ENCODE measurements around the gene FAR2.

The FAR2 gene

GRCh38 chr12:29334937-29335336 is 185.9 kb downstream of the FAR2 start (continued):
- no peak for TF ChIP-seq ZSCAN30 (tag by site-specific recombination; IDR thresholded peaks at IDR 0.05)
- TF ChIP-seq HOXA7 (CRISPR knock-in tag; IDR thresholded peaks at IDR 0.05; ENCODE audit: borderline replicate concordance), result no peak

GRCh38 chr12:29337325-29337724 is 188.2 kb downstream of the FAR2 start:
- Histone ChIP-seq H3K36me3 (ENCODE audit: control insufficient read depth in 2 of 2, insufficient read depth in 1 of 2, low read length in 2 of 2) (peaks cover 18 to 31% of the 10 kb centered on the region in 2 experiments), H3K9me3 (ENCODE audit: control insufficient read depth, insufficient read depth, low read depth, low read length) (no peaks in the 10 kb centered on the region), H3K4me1 (ENCODE audit: control insufficient read depth, insufficient read depth, low read length) (no peaks in the 10 kb centered on the region), H3K4me3 (ENCODE audit: low read depth, low read length) (no peak overlapping the region), H3K27ac (ENCODE audit: extremely low read depth, low read depth, low read length) (no peak overlapping the region)
- TF ChIP-seq ZNF654 (tag by site-specific recombination; IDR thresholded peaks at IDR 0.05; ENCODE audit: low read depth) (no peak), MYNN (tag by site-specific recombination; IDR thresholded peaks at IDR 0.05; ENCODE audit: borderline replicate concordance) (no peak), ZNF133 (tag by site-specific recombination; IDR thresholded peaks at IDR 0.05) (no peak), ZNF324 (tag by site-specific recombination; IDR thresholded peaks at IDR 0.05) (no peak), ZNF10 (tag by site-specific recombination; IDR thresholded peaks at IDR 0.05) (no peak), ZNF571 (tag by site-specific recombination; IDR thresholded peaks at IDR 0.05) (no peak), INSM2 (tag by site-specific recombination; IDR thresholded peaks at IDR 0.05) (no peak), PRDM4 (tag by site-specific recombination; IDR thresholded peaks at IDR 0.05) (no peak), ZBTB17 (tag by site-specific recombination; IDR thresholded peaks at IDR 0.05) (no peak), OSR2 (tag by site-specific recombination; IDR thresholded peaks at IDR 0.05) (no peak), BCL11A (tag by site-specific recombination; IDR thresholded peaks at IDR 0.05; ENCODE audit: low read depth) (no peak)
- TF ChIP-seq, protein P1, sequence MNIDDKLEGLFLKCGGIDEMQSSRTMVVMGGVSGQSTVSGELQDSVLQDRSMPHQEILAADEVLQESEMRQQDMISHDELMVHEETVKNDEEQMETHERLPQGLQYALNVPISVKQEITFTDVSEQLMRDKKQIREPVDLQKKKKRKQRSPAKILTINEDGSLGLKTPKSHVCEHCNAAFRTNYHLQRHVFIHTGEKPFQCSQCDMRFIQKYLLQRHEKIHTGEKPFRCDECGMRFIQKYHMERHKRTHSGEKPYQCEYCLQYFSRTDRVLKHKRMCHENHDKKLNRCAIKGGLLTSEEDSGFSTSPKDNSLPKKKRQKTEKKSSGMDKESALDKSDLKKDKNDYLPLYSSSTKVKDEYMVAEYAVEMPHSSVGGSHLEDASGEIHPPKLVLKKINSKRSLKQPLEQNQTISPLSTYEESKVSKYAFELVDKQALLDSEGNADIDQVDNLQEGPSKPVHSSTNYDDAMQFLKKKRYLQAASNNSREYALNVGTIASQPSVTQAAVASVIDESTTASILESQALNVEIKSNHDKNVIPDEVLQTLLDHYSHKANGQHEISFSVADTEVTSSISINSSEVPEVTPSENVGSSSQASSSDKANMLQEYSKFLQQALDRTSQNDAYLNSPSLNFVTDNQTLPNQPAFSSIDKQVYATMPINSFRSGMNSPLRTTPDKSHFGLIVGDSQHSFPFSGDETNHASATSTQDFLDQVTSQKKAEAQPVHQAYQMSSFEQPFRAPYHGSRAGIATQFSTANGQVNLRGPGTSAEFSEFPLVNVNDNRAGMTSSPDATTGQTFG (tag by site-specific recombination; IDR thresholded peaks at IDR 0.05; ENCODE audit: borderline replicate concordance), result no peak
- POLR2A ChIA-PET, result no interaction called here
- CTCF ChIA-PET, result interaction anchor here (0.7 to 1.1 kb wide), 2 partner anchors 1358 to 1652 kb away, joined by 3 to 4 read pairs; no protein-coding TSS in a partner anchor

- Histone ChIP-seq H3K36me3 (ENCODE audit: control insufficient read depth in 2 of 2, insufficient read depth in 1 of 2, low read length in 2 of 2) (peaks cover 56 to 58% of the 10 kb centered on the region in 2 experiments), H3K9me3 (ENCODE audit: control insufficient read depth, insufficient read depth, low read depth, low read length) (no peaks in the 10 kb centered on the region), H3K4me3 (ENCODE audit: low read depth, low read length) (no peak overlapping the region), H3K27ac (ENCODE audit: extremely low read depth, low read depth, low read length) (no peak overlapping the region), H3K4me1 (ENCODE audit: control insufficient read depth, insufficient read depth, low read length) (no peaks in the 10 kb centered on the region)
- peak; percentile 72 for TF ChIP-seq ZNF133 (tag by site-specific recombination; IDR thresholded peaks at IDR 0.05)
- TF ChIP-seq, protein P2, sequence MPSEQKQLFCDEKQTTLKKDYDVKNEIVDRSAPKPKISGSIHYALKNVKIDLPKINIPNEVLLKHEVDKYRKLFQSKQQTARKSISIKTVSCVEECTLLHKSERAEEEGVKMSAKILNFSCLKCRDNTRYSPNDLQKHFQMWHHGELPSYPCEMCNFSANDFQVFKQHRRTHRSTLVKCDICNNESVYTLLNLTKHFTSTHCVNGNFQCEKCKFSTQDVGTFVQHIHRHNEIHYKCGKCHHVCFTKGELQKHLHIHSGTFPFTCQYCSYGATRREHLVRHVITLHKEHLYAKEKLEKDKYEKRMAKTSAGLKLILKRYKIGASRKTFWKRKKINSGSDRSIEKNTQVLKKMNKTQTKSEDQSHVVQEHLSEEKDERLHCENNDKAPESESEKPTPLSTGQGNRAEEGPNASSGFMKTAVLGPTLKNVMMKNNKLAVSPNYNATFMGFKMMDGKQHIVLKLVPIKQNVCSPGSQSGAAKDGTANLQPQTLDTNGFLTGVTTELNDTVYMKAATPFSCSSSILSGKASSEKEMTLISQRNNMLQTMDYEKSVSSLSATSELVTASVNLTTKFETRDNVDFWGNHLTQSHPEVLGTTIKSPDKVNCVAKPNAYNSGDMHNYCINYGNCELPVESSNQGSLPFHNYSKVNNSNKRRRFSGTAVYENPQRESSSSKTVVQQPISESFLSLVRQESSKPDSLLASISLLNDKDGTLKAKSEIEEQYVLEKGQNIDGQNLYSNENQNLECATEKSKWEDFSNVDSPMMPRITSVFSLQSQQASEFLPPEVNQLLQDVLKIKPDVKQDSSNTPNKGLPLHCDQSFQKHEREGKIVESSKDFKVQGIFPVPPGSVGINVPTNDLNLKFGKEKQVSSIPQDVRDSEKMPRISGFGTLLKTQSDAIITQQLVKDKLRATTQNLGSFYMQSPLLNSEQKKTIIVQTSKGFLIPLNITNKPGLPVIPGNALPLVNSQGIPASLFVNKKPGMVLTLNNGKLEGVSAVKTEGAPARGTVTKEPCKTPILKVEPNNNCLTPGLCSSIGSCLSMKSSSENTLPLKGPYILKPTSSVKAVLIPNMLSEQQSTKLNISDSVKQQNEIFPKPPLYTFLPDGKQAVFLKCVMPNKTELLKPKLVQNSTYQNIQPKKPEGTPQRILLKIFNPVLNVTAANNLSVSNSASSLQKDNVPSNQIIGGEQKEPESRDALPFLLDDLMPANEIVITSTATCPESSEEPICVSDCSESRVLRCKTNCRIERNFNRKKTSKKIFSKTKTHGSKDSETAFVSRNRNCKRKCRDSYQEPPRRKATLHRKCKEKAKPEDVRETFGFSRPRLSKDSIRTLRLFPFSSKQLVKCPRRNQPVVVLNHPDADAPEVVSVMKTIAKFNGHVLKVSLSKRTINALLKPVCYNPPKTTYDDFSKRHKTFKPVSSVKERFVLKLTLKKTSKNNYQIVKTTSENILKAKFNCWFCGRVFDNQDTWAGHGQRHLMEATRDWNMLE (tag by site-specific recombination; conservative IDR thresholded peaks at IDR 0.05; ENCODE audit: low read depth), result no peak
- ChIA-PET POLR2A (no interaction called here), CTCF (interaction anchor here (0.6 kb wide), 1 partner anchor 1308 kb away, joined by 3 read pairs; no protein-coding TSS in a partner anchor)
Measured at GRCh38 chr12:29343022-29343799, 194.1 kb downstream of the FAR2 start.
